GM06990 (cell line): ENCODE results near the gene SLCO3A1.

ENCODE experiments used
- DNase-seq: peaks from one replicate; pipeline ENCODE4 v3.0.0-alpha.2; 2011; ENCODE audit not compliant: insufficient read length; ENCODE audit errors: extremely low read depth
- H3K27me3 ChIP-seq: replicated peaks from 2 replicates; pipeline ENCODE4 v1.6.0; 2011; ENCODE audit warnings: low read length; ENCODE audit not compliant: control insufficient read depth, insufficient read depth
- H3K36me3 ChIP-seq: 2 replicates; pipeline ENCODE4 v1.5.1; 2011; ENCODE audit warnings: low read length; ENCODE audit not compliant: control insufficient read depth, insufficient read depth
- H3K4me3 ChIP-seq: replicated peaks from 2 replicates; pipeline ENCODE4 v1.5.1; 2011; ENCODE audit warnings: low read depth, mild to moderate bottlenecking, control low read depth, low read length
- CTCF ChIP-seq: IDR thresholded peaks from 2 replicates; pipeline ENCODE4 v1.5.1; 2011; ENCODE audit warnings: low read length, control low read depth, mild to moderate bottlenecking, inconsistent platforms; ENCODE audit not compliant: insufficient read depth, poor library complexity, severe bottlenecking

SLCO3A1 gene

GRCh38 chr15:92157666-92158298 lies 304.3 kb downstream of the SLCO3A1 start:
- H3K4me3 ChIP-seq: no peak overlapping the region
- no peak for TF ChIP-seq CTCF
- H3K36me3 ChIP-seq: no peaks in the 10 kb centered on the region
- no peak for DNase-seq
- H3K27me3 ChIP-seq: no peaks in the 10 kb centered on the region

GRCh38 chr15:92158426-92158825 lies 304.9 kb downstream of the SLCO3A1 start:
- H3K36me3 ChIP-seq: no peaks in the 10 kb centered on the region
- no peak for DNase-seq
- no peak for TF ChIP-seq CTCF
- no peak overlapping the region for H3K4me3 ChIP-seq
- no peaks in the 10 kb centered on the region for H3K27me3 ChIP-seq

- Histone ChIP-seq H3K4me3 (no peak overlapping the region), H3K27me3 (no peaks in the 10 kb centered on the region), H3K36me3 (no peaks in the 10 kb centered on the region)
- DNase-seq: no peak
- no peak for TF ChIP-seq CTCF
These were observed 306.0 kb downstream of the SLCO3A1 start for GRCh38 chr15:92159481-92159880.

GRCh38 chr15:92159906-92160841 lies 306.7 kb downstream of the SLCO3A1 start:
- no peak for DNase-seq
- TF ChIP-seq CTCF: no peak
- no peaks in the 10 kb centered on the region for H3K27me3 ChIP-seq
- no peaks in the 10 kb centered on the region for H3K36me3 ChIP-seq
- H3K4me3 ChIP-seq: no peak overlapping the region

- TF ChIP-seq CTCF: no peak
- DNase-seq: peak; percentile 32
- H3K27me3 ChIP-seq: no peaks in the 10 kb centered on the region
- H3K4me3 ChIP-seq: peak overlapping the region; percentile 15; the same call in 1 of the 2 replicates
- no peaks in the 10 kb centered on the region for H3K36me3 ChIP-seq
These were observed 307.6 kb downstream of the SLCO3A1 start for GRCh38 chr15:92161039-92161670.
